GM23338 (cell line): ENCODE results near the gene DNASE1L2.

Experiments
- EZH2 ChIP-seq: fragments of 200-600 bp; sonication (generic); IDR thresholded peaks from one replicate; pipeline ENCODE4 v1.8.0; 2017; ENCODE audit warnings: antibody characterized with exemption, mild to moderate bottlenecking, low read depth; ENCODE audit not compliant: unreplicated experiment
- ZNF462 ChIP-seq: fragments of 250-450 bp; sonication (Bioruptor Pico); IDR thresholded peaks from 2 replicates; pipeline ENCODE4 v1.5.0; 2020; ENCODE audit warnings: mild to moderate bottlenecking, moderate library complexity
- TF ChIP-seq, protein P1 (sequence below), 2 experiments: fragments of 200-600 bp in 1 of 2; sonication (generic) in 1 of 2; conservative IDR thresholded peaks; 2 replicates each; pipeline versions ENCODE4 v1.5.1 to v1.6.1; 2016 to 2017; ENCODE audit warnings: antibody characterized with exemption in 2 of 2, low read depth in 2 of 2, mild to moderate bottlenecking in 2 of 2, moderate library complexity in 1 of 2

- TF ChIP-seq, protein P1, sequence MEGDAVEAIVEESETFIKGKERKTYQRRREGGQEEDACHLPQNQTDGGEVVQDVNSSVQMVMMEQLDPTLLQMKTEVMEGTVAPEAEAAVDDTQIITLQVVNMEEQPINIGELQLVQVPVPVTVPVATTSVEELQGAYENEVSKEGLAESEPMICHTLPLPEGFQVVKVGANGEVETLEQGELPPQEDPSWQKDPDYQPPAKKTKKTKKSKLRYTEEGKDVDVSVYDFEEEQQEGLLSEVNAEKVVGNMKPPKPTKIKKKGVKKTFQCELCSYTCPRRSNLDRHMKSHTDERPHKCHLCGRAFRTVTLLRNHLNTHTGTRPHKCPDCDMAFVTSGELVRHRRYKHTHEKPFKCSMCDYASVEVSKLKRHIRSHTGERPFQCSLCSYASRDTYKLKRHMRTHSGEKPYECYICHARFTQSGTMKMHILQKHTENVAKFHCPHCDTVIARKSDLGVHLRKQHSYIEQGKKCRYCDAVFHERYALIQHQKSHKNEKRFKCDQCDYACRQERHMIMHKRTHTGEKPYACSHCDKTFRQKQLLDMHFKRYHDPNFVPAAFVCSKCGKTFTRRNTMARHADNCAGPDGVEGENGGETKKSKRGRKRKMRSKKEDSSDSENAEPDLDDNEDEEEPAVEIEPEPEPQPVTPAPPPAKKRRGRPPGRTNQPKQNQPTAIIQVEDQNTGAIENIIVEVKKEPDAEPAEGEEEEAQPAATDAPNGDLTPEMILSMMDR (conservative IDR thresholded peaks at IDR 0.05; ENCODE audit: low read depth in 2 of 2) = no peak
- TF ChIP-seq ZNF462 = no peak
- no peak for TF ChIP-seq EZH2
Measured at GRCh38 chr16:2196162-2196980, 39.9 kb upstream of the DNASE1L2 start, which contains the start of gene CASKIN1.
